Naive thymus-derived CD8-positive, alpha-beta T cell (primary cell): ENCODE data around the gene TPM1. TPM values are rescaled to one million over a fixed set of nuclear protein-coding genes. Genes with fewer than 3 reads are reported as not detected.
A peak's percentile ranks its signal among the peaks of the same experiment; 100 is the strongest.

ENCODE experiments used
- ATAC-seq, 2 donors: fragments of 150-1000 bp; cut with Tn5 transposase in 1 of 2; sonication (Bioruptor Pico), chemical (Tn5 transposase) in 1 of 2; 1 replicate in 1 of 2; 2 replicates in 1 of 2; pipeline ENCODE4 v1.10.0; 2021; ENCODE audit warnings: mild to moderate bottlenecking in 2 of 2, moderate library complexity in 2 of 2
- POLR2A ChIA-PET: fragments of 350-600 bp; sonication (Branson Sonifier 250); formaldehyde crosslinking; loops from one replicate; lab custom pipeline; 2021; ENCODE audit warnings: antibody characterized with exemption; lab: Charles Lee
- DNase-seq, 10 donors: peaks; one replicate each; pipeline versions ENCODE4 v3.0.0 to v3.0.0-alpha.2; 2020 to 2022
- H3K27ac Mint-ChIP-seq, 10 donors: one replicate each; pipeline ENCODE4 v1.8.0; 2020 to 2022; ENCODE audit warnings: mild to moderate bottlenecking in 10 of 10, mixed read lengths in 10 of 10, moderate library complexity in 4 of 10, inconsistent platforms in 1 of 10
- H3K27me3 Mint-ChIP-seq, 5 donors: one replicate each; pipeline ENCODE4 v1.8.0; 2021 to 2022; ENCODE audit warnings: mixed read lengths in 5 of 5
- H3K36me3 Mint-ChIP-seq, 3 donors: one replicate each; pipeline ENCODE4 v1.8.0; 2020 to 2022; ENCODE audit warnings: mixed read lengths in 3 of 3, mild to moderate bottlenecking in 2 of 3, inconsistent platforms in 1 of 3
- H3K4me1 Mint-ChIP-seq, 4 donors: one replicate each; pipeline ENCODE4 v1.8.0; 2021 to 2022; ENCODE audit warnings: mixed read lengths in 4 of 4
- H3K4me3 Mint-ChIP-seq, 10 donors: one replicate each; pipeline ENCODE4 v1.8.0; 2020 to 2022; ENCODE audit warnings: mild to moderate bottlenecking in 10 of 10, mixed read lengths in 10 of 10, moderate library complexity in 6 of 10, inconsistent platforms in 1 of 10
- H3K9me3 Mint-ChIP-seq, 9 donors: one replicate each; pipeline ENCODE4 v1.8.0; 2020 to 2022; ENCODE audit warnings: mixed read lengths in 9 of 9, mild to moderate bottlenecking in 3 of 9, inconsistent platforms in 1 of 9, moderate library complexity in 1 of 9
- polyA plus RNA-seq, 3 donors: library from polyadenylated mRNA; unstranded; fragments of 300-500 nt; fragmentation: Illumina TruSeq; gene quantifications; one replicate each; pipeline ENCODE4 v1.2.3, GENCODE V29; 2021
- total RNA-seq, 8 experiments: library from RNA in 2 of 8; stranded (reverse) in 2 of 8; gene quantifications; one replicate each; pipeline ENCODE4 v1.2.3 and lab custom pipeline; 2021 to 2026

TPM1 gene
- total and polyA plus RNA-seq, 5 experiments from 2014 or later, result 5.1 to 21.2 (median 6.0) TPM

DNA sequence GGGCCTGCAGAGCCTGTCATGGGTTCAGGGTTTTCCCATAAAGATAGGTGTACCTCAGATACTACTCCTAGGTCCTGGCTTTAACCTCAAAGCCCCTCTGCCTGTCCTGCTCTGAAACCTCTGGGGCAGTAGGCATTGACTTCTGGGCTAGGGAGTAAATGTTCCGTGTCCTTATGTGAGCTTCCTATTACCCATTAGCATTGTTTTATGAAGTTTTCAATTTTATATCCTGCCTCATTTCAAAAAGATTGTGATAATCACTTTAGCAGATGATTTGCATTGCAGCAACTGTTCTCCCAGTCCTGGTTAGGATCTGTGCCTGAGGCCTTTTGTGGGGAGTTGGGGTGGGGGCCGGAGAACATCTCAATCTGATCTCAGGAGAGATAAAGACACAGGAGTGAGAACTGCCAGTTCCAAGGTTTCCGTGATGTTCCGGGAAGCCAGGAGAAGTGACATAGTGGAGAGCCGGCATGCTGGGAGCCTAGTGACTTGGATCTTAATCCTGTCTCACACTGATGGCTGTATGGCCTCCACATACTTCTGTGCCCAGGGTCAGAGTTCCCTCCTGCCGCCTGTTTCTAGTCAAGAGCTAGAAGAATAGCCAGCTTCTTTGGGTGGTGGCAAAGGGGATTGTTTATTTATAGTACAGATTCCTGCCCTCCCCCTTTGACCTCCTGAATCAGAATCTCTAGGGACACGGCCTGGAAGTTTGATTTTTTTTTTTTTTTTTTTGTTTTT is 10.6 kb downstream of the TPM1 start:
- peaks cover 10 to 19% (median 17%) of the 10 kb centered on the region in 4 donors for H3K4me1 Mint-ChIP-seq
- DNase-seq (no peak), ATAC-seq (no peak)
- H3K4me3 Mint-ChIP-seq, result no peak overlapping the region
- no peaks in the 10 kb centered on the region for H3K9me3 Mint-ChIP-seq
- H3K27me3 Mint-ChIP-seq, result no peaks in the 10 kb centered on the region
- H3K36me3 Mint-ChIP-seq, result peaks cover 1 to 16% (median 10%) of the 10 kb centered on the region in 3 donors
- POLR2A ChIA-PET, result interaction anchor here (0.7 kb wide), 2 partner anchors 112 to 1095 kb away, joined by 3 to 5 read pairs; no protein-coding TSS in a partner anchor
- no peak overlapping the region for H3K27ac Mint-ChIP-seq

DNA sequence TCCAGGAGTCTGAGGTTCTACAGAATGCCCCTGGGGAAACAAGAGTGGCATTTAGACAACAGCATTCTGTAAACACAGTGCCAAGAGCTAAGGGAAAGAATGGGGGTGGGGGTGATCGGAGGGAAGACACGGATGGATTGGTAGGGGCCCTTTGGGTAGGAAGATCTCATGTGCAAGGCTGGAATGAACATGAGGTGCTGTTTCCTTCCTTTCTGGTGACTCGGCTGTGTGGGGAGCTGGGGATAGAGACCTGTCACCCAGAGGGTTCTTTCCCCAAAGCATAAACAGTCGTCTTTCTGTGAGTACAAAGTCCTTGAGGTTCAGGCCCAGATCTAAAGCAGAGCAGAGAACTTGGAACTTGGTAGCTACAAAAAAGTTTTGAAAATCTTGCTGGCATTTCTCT is 11.7 kb downstream of the TPM1 start:
- ATAC-seq (no peak), DNase-seq (no peak)
- Mint-ChIP-seq H3K27ac (peak overlapping the region in 4 of 10 donors; percentile 29 to 47 (median 40)), H3K36me3 (peaks cover 11 to 25% (median 11%) of the 10 kb centered on the region in 3 donors), H3K4me1 (peaks cover 4 to 16% (median 11%) of the 10 kb centered on the region in 4 donors), H3K4me3 (no peak overlapping the region), H3K9me3 (no peaks in the 10 kb centered on the region), H3K27me3 (no peaks in the 10 kb centered on the region)
- POLR2A ChIA-PET, result no interaction called here

DNA sequence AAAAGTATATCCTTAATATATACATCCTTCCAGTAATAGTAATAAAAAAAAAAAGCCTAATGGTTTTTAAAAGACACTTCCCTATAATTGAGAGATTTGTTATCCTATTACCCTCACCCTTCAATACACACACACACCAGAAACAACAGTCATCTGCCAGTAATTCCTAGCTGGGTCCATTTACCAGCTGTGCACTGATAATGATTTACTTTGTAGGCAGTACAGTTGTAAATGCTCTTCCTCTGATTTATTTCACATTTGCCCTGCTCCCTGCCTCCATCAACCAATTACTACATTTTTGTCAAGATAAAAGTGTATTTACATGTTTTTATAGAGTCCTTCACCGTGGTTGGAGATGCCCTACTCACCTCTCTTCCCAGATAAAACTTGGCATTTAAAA is 12.4 kb downstream of the TPM1 start:
- no peak overlapping the region for H3K27ac Mint-ChIP-seq
- H3K27me3 Mint-ChIP-seq, result no peaks in the 10 kb centered on the region
- peaks cover 11 to 32% (median 15%) of the 10 kb centered on the region in 3 donors for H3K36me3 Mint-ChIP-seq
- no peak for DNase-seq
- H3K4me1 Mint-ChIP-seq, result peaks cover 0 to 9% (median 5%) of the 10 kb centered on the region in 4 donors
- ATAC-seq, result no peak
- POLR2A ChIA-PET, result no interaction called here
- no peaks in the 10 kb centered on the region for H3K9me3 Mint-ChIP-seq
- H3K4me3 Mint-ChIP-seq, result no peak overlapping the region

DNA sequence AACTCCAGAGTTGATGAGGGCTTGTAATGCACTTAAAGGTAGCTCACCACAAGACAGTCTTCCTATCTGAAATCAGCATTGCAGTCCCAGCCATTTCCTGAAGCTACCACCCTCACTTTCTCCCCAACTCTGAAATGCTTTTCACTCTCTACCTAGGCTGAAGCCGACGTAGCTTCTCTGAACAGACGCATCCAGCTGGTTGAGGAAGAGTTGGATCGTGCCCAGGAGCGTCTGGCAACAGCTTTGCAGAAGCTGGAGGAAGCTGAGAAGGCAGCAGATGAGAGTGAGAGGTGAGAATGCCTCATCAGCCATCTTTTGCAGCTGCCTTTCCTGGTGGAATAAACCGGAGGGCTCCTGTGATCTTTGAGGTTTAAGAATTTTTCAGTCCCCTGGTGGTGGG is 14.3 kb downstream of the TPM1 start:
- no peaks in the 10 kb centered on the region for H3K9me3 Mint-ChIP-seq
- POLR2A ChIA-PET, result interaction anchor here (1.9 kb wide), 1 partner anchor 9 kb away, joined by 5 read pairs; no protein-coding TSS in a partner anchor
- no peaks in the 10 kb centered on the region for H3K27me3 Mint-ChIP-seq
- H3K36me3 Mint-ChIP-seq, result peaks cover 17 to 51% (median 25%) of the 10 kb centered on the region in 3 donors
- no peak overlapping the region for H3K27ac Mint-ChIP-seq
- H3K4me3 Mint-ChIP-seq, result no peak overlapping the region
- ATAC-seq, result no peak
- peaks cover 0 to 2% (median 0%) of the 10 kb centered on the region in 4 donors for H3K4me1 Mint-ChIP-seq
- DNase-seq, result no peak

DNA sequence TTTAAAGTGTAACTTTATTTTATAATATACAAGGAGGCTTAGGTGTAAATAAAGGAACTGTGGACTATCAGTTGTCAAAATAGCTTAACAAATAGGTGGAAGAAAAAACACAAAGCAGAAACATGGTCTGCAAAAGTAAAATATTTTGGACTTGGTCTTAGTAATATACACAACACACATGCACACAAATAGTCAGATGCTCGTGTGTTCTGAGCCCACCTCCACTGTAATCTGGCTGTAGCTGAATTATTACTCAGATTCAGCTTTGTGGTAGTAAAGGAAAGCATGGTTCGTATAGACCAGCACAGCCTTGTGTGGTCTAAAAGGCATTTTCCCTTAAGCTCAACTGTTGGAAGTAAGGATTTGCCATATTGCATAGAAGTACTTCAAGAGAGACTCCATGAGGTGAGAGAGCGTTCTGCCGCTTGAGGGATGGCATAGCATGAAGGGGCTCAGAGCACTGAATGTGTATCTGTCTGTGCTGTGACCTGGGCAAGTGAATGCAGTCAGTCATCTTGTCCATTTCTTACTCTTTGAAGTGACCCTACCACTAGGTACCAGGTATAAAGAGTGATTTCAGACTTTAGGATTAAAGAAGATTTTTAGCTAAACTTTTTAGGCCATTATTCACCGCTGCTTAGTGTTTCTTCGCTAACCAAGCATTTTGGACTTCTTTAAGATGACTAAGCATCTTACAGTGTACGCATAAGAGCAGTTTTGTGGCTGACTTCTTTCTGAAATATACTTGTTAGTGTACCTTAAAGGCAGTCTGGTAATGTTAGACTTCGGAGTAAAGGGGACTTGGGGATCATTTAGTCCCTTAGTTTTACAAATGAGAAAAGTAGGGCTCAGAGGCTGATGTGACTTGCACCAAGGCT is 15.2 kb downstream of the TPM1 start:
- POLR2A ChIA-PET, result interaction anchor here (1.9 kb wide), 1 partner anchor 9 kb away, joined by 5 read pairs; no protein-coding TSS in a partner anchor
- H3K36me3 Mint-ChIP-seq, result peaks cover 24 to 60% (median 33%) of the 10 kb centered on the region in 3 donors

DNA sequence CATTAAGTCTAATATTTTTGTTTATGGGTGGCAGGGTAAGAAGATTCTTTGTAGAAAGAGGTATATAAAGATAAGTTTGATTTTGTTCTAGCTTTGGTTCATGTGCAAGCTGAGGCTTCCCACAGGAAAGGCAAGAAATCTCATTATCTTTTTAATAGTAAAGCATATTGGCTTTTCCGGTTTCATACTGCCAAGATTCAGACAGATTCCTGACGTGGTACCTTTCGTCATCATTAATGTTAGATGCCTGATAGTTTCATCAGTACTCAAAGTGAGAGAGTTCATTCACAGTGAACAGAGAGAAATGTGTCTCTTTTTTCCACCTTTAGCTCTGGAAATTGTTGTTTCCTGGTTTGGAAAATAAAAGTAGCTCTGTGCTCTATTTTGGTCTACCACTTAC is 16.5 kb downstream of the TPM1 start:
- Mint-ChIP-seq H3K27me3 (no peaks in the 10 kb centered on the region), H3K36me3 (peaks cover 28 to 67% (median 33%) of the 10 kb centered on the region in 3 donors), H3K4me3 (no peak overlapping the region), H3K27ac (no peak overlapping the region), H3K9me3 (no peaks in the 10 kb centered on the region), H3K4me1 (peaks cover 0 to 2% (median 0%) of the 10 kb centered on the region in 4 donors)
- ATAC-seq (no peak), DNase-seq (no peak)
- POLR2A ChIA-PET, result no interaction called here

More for the DNA sequence above, 15.2 kb downstream of the TPM1 start:
- no peaks in the 10 kb centered on the region for H3K27me3 Mint-ChIP-seq
- H3K4me1 Mint-ChIP-seq, result peaks cover 0 to 2% (median 0%) of the 10 kb centered on the region in 4 donors
- no peak overlapping the region for H3K4me3 Mint-ChIP-seq
- no peak for DNase-seq
- H3K27ac Mint-ChIP-seq, result peak overlapping the region in 2 of 10 donors; percentile 64 to 73
- ATAC-seq, result no peak
- no peaks in the 10 kb centered on the region for H3K9me3 Mint-ChIP-seq

DNA sequence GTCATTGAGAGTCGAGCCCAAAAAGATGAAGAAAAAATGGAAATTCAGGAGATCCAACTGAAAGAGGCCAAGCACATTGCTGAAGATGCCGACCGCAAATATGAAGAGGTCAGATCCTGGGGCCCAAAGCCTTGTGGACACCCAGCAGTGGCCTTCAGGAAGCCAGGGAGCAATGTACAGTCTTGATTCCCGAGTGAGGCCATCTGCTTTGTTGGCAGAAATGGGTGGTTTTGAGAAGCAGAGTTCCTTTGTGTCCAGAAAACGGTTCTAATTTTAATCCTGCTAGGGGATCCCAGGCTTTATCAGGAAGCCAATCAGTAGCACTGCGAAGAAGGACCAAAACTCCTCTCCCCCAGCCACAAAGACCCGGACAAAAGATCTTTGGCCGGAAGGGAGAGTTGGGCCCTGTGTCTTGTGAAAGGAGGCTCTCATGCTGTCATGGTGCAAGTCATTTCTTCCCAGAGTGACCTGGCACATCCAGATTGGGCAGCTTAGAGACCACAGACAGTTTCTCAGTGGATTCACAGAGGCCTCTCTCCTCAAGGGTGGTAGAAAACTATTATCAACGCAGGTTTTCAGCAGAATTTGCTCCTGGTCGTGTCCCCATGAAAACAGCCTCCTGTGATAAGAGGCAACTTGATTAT is 17.1 kb downstream of the TPM1 start:
- Mint-ChIP-seq H3K9me3 (no peaks in the 10 kb centered on the region), H3K27ac (no peak overlapping the region), H3K36me3 (peaks cover 30 to 69% (median 33%) of the 10 kb centered on the region in 3 donors), H3K4me1 (peaks cover 0 to 2% (median 0%) of the 10 kb centered on the region in 4 donors), H3K27me3 (no peaks in the 10 kb centered on the region), H3K4me3 (no peak overlapping the region)
- ATAC-seq (no peak), DNase-seq (no peak)
- POLR2A ChIA-PET, result no interaction called here

DNA sequence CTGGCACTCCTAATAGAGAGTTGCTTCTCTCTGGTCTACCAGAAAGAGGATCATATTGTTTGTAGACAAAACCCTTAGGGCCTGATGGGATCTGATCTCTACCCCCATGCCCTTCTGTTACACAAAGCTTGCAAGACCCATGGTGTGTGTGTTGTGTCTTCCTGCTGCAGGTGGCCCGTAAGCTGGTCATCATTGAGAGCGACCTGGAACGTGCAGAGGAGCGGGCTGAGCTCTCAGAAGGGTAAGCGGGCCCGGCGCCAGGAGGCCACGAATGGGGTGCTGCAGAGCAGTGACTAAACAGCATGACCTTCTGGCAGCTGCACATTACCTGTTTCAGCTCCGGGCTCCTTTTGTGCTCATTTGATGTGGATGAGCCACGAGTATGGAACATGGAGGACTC is 18.2 kb downstream of the TPM1 start:
- H3K27ac Mint-ChIP-seq, result no peak overlapping the region

DNA sequence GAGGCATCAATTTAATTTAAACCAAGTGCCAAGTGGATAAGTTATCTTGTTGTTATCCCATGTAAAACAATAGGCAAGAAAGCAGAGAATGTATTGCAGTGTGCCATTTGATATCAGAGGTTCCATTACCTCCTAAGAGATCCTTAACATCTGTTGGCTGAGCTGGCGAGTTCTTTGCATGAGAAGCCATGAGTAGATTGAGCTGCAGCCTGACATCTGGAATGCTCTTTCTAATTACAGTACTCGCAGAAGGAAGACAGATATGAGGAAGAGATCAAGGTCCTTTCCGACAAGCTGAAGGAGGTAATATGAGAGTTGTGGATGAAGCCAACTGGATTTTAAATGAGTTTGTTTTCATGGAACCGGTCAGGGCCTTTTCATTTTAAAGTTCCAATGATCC is 19.4 kb downstream of the TPM1 start:
- Mint-ChIP-seq H3K27ac (no peak overlapping the region), H3K27me3 (no peaks in the 10 kb centered on the region), H3K4me3 (no peak overlapping the region), H3K9me3 (no peaks in the 10 kb centered on the region), H3K4me1 (peaks cover 0 to 3% (median 0%) of the 10 kb centered on the region in 4 donors), H3K36me3 (peaks cover 30 to 74% (median 35%) of the 10 kb centered on the region in 3 donors)
- ATAC-seq (no peak), DNase-seq (no peak)
- POLR2A ChIA-PET, result no interaction called here

More for the DNA sequence above, 18.2 kb downstream of the TPM1 start:
- H3K36me3 Mint-ChIP-seq, result peaks cover 30 to 73% (median 33%) of the 10 kb centered on the region in 3 donors
- H3K4me1 Mint-ChIP-seq, result no peaks in the 10 kb centered on the region
- DNase-seq (no peak), ATAC-seq (no peak)
- POLR2A ChIA-PET, result no interaction called here
- H3K4me3 Mint-ChIP-seq, result no peak overlapping the region
- H3K9me3 Mint-ChIP-seq, result no peaks in the 10 kb centered on the region
- H3K27me3 Mint-ChIP-seq, result no peaks in the 10 kb centered on the region

DNA sequence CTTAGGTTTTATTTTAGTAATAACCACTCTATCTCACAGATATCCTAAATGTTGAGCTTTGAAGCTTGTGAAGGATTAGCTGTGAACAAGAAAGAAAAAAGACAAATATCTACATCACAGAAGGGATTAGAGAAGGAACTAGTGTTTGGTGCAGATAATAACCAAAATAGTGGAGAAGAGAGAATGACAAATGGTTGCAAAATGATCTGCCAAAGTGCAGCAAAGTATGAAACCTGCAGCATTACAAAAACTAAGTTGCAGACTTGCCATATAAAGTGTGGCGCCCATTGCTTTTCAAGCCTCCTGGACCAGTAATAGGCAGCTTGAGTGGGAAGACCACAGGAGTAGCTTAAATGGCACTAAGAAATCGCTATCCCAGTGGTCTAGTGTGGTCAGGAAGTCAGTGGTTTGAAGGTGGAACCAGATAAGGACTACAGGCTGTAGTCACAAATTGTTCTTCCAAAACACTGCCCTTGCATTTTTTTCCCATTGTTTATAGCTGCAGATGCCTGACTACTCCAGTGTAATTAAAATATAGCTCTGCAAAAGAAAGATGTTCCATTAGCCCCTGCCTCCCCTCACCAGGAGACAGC is 20.7 kb downstream of the TPM1 start:
- Mint-ChIP-seq H3K9me3 (no peaks in the 10 kb centered on the region), H3K27me3 (no peaks in the 10 kb centered on the region), H3K4me3 (no peak overlapping the region), H3K4me1 (peaks cover 0 to 3% (median 0%) of the 10 kb centered on the region in 4 donors), H3K27ac (no peak overlapping the region), H3K36me3 (peaks cover 23 to 70% (median 39%) of the 10 kb centered on the region in 3 donors)
- POLR2A ChIA-PET, result no interaction called here
- no peak for DNase-seq
- ATAC-seq, result no peak

DNA sequence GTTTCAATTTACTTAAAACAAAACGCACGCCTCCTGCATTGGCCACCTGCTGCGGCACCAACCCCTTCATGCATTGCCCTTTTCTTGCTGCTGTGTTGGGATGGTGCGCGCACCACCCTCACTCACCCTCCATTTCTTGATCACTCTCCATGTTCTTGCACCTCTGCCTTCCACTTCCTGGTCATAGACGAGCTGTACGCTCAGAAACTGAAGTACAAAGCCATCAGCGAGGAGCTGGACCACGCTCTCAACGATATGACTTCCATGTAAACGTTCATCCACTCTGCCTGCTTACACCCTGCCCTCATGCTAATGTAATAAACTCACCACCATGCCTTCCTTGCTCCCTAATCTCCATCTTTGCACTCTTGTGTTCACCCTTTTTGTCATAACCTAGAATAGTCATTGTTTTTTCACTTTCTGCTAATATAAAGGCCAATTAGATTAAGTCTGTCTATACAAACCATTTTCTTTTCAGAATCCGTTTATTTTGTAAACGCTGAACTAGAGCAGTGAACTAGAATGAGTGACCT is 21.4 kb downstream of the TPM1 start:
- H3K36me3 Mint-ChIP-seq, result peaks cover 25 to 65% (median 34%) of the 10 kb centered on the region in 3 donors
- POLR2A ChIA-PET, result no interaction called here

More for the DNA sequence above, 21.4 kb downstream of the TPM1 start:
- Mint-ChIP-seq H3K9me3 (no peaks in the 10 kb centered on the region), H3K4me3 (no peak overlapping the region), H3K27ac (no peak overlapping the region), H3K27me3 (no peaks in the 10 kb centered on the region), H3K4me1 (peaks cover 0 to 3% (median 0%) of the 10 kb centered on the region in 4 donors)
- no peak for DNase-seq
- ATAC-seq, result no peak
